GM12864 (cell line): ENCODE data around the gene FAM53A.

ENCODE experiments used
- DNase-seq: peaks from one replicate; pipeline ENCODE4 v3.0.0-alpha.2; 2011; ENCODE audit warnings: low read depth
- H3K4me3 ChIP-seq: 2 replicates; pipeline ENCODE4 v1.5.1; 2011; ENCODE audit warnings: mild to moderate bottlenecking, low read depth, low read length, control low read depth
- CTCF ChIP-seq: IDR thresholded peaks from 2 replicates; pipeline ENCODE4 v1.5.1; 2011; ENCODE audit warnings: low read depth, mild to moderate bottlenecking, moderate library complexity, low read length, control low read depth, inconsistent platforms; ENCODE audit errors: missing control alignments

Gene FAM53A

GRCh38 chr4:1630266-1630665, 53.8 kb downstream of the FAM53A start:
- H3K4me3 ChIP-seq: no peak overlapping the region
- DNase-seq: no peak
- TF ChIP-seq CTCF: no peak

GRCh38 chr4:1629699-1630083, 54.4 kb downstream of the FAM53A start:
- DNase-seq: no peak
- H3K4me3 ChIP-seq: no peak overlapping the region
- TF ChIP-seq CTCF: no peak

GRCh38 chr4:1628892-1629698, 55.0 kb downstream of the FAM53A start:
- H3K4me3 ChIP-seq: no peak overlapping the region
- TF ChIP-seq CTCF: peak; percentile 96
- DNase-seq: no peak

GRCh38 chr4:1627417-1628313, 56.4 kb downstream of the FAM53A start:
- H3K4me3 ChIP-seq: no peak overlapping the region
- TF ChIP-seq CTCF: no peak
- DNase-seq: no peak

GRCh38 chr4:1626941-1627340, 57.2 kb downstream of the FAM53A start:
- no peak for TF ChIP-seq CTCF
- DNase-seq: no peak
- H3K4me3 ChIP-seq: no peak overlapping the region

- H3K4me3 ChIP-seq: no peak overlapping the region
- TF ChIP-seq CTCF: no peak
- DNase-seq: no peak
Measured at GRCh38 chr4:1626151-1626550, 58.0 kb downstream of the FAM53A start.
